HepG2 (cell line): ENCODE results near the gene MEIG1.

Experiments used
- CTCF ChIP-seq: sonication (generic); formaldehyde crosslinking; IDR thresholded peaks from 2 replicates; pipeline ENCODE4 v1.5.0; 2020; ENCODE audit warnings: mild to moderate bottlenecking, missing genetic modification reagents, moderate library complexity
- FOXK1 ChIP-seq: sonication (generic); formaldehyde crosslinking; IDR thresholded peaks from 2 replicates; pipeline ENCODE4 v1.4.0; 2020; ENCODE audit warnings: low read depth, missing genetic modification reagents, borderline replicate concordance
- JUND ChIP-seq: sonication (generic); formaldehyde crosslinking; IDR thresholded peaks from 2 replicates; pipeline ENCODE4 v1.8.0; 2022; ENCODE audit warnings: mild to moderate bottlenecking, missing genetic modification reagents
- MZF1 ChIP-seq: sonication (generic); formaldehyde crosslinking; IDR thresholded peaks from 2 replicates; pipeline ENCODE4 v1.8.1; 2023; ENCODE audit warnings: mild to moderate bottlenecking, missing genetic modification reagents, borderline replicate concordance
- RBM39 ChIP-seq: fragments of 200-400 bp; formaldehyde crosslinking; IDR thresholded peaks from one replicate; pipeline ENCODE4 v1.6.1; 2018; ENCODE audit warnings: antibody characterized with exemption, mild to moderate bottlenecking, low read depth, low read length; ENCODE audit not compliant: poor library complexity, severe bottlenecking
- SP1 ChIP-seq, 2 experiments: fragments of 450-650 bp in 1 of 2; sonication (generic) in 1 of 2; formaldehyde crosslinking in 1 of 2; IDR thresholded peaks; 2 replicates each; pipeline versions ENCODE4 v1.4.0 to v1.6.1; 2016 to 2020; ENCODE audit warnings: missing genetic modification reagents in 1 of 2
- ZNF331 ChIP-seq: sonication (generic); formaldehyde crosslinking; IDR thresholded peaks from 2 replicates; pipeline ENCODE4 v1.4.0; 2020; ENCODE audit warnings: missing genetic modification reagents

GRCh38 chr10:15015451-15015850 is 56.3 kb downstream of the MEIG1 start:
- no peak for TF ChIP-seq JUND (CRISPR knock-in tag)
- TF ChIP-seq ZNF331 (CRISPR knock-in tag), result no peak
- no peak for TF ChIP-seq MZF1
- TF ChIP-seq FOXK1, result no peak
- no peak for TF ChIP-seq CTCF
- no peak for TF ChIP-seq SP1 (IDR thresholded peaks at IDR 0.05)
- TF ChIP-seq SP1 (CRISPR knock-in tag; IDR thresholded peaks at IDR 0.05), result no peak
- no peak for TF ChIP-seq RBM39
